Endothelial cell of umbilical vein (primary cell): ENCODE measurements around the gene TUBD1.

Source experiments
- CTCF ChIP-seq, 2 donors: IDR thresholded peaks; 1 replicate in 1 of 2; 2 replicates in 1 of 2; pipeline ENCODE4 v1.5.1; 2011; ENCODE audit warnings: low read length in 2 of 2, mild to moderate bottlenecking in 2 of 2, moderate library complexity in 2 of 2, control low read depth in 1 of 2, inconsistent platforms in 1 of 2, low read depth in 1 of 2; ENCODE audit not compliant: insufficient read depth in 1 of 2; ENCODE audit errors: extremely low read depth in 1 of 2
- EZH2 ChIP-seq: IDR thresholded peaks from 2 replicates; pipeline ENCODE4 v1.6.1; 2012; ENCODE audit warnings: borderline replicate concordance, low read depth, mild to moderate bottlenecking, moderate library complexity, low read length, inconsistent platforms; ENCODE audit not compliant: severe bottlenecking
- MAX ChIP-seq: IDR thresholded peaks from 2 replicates; pipeline ENCODE4 v1.6.1; 2011; ENCODE audit not compliant: insufficient read depth, insufficient read length
- MYC ChIP-seq: IDR thresholded peaks from one replicate; pipeline ENCODE4 v1.6.1; 2011; ENCODE audit warnings: mild to moderate bottlenecking, low read depth, low read length
- POLR2A ChIP-seq: IDR thresholded peaks from 2 replicates; pipeline ENCODE4 v1.6.1; 2012; ENCODE audit warnings: low read depth, mild to moderate bottlenecking, control low read depth, low read length
- POLR2AphosphoS5 ChIP-seq: IDR thresholded peaks from 2 replicates; pipeline ENCODE4 v1.6.1; 2012; ENCODE audit warnings: low read depth, mild to moderate bottlenecking, control low read depth, low read length, moderate library complexity; ENCODE audit not compliant: insufficient read depth

GRCh38 chr17:59811209-59811608 lies 81.5 kb downstream of the TUBD1 start:
- TF ChIP-seq EZH2 (no peak), CTCF (IDR thresholded peaks at IDR 0.05; ENCODE audit: extremely low read depth in 1 of 2, insufficient read depth in 1 of 2, low read depth in 1 of 2, low read length in 2 of 2) (no peak), POLR2AphosphoS5 (no peak), MYC (no peak), POLR2A (no peak), MAX (no peak)
